Measurements from ENCODE around the gene IRX4.

DNA sequence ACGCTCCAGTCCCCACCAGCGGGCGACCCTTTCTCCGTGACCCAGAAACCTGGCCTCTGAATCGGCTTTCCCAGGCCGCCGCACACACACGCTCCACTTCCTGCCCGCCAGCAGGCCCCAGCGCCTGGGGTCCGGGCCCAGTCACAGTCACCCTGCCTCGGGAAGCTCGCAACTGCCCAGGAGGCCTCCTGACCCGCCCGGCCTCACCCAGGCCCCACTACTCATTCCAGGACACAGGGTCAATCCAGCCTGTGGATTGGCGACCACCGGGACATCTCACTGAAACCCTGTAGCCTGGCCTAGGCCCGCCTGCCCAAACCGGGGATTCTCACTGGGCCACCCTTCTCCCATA lies 2.7 kb upstream of the IRX4 start:
- TF ChIP-seq, protein P1, sequence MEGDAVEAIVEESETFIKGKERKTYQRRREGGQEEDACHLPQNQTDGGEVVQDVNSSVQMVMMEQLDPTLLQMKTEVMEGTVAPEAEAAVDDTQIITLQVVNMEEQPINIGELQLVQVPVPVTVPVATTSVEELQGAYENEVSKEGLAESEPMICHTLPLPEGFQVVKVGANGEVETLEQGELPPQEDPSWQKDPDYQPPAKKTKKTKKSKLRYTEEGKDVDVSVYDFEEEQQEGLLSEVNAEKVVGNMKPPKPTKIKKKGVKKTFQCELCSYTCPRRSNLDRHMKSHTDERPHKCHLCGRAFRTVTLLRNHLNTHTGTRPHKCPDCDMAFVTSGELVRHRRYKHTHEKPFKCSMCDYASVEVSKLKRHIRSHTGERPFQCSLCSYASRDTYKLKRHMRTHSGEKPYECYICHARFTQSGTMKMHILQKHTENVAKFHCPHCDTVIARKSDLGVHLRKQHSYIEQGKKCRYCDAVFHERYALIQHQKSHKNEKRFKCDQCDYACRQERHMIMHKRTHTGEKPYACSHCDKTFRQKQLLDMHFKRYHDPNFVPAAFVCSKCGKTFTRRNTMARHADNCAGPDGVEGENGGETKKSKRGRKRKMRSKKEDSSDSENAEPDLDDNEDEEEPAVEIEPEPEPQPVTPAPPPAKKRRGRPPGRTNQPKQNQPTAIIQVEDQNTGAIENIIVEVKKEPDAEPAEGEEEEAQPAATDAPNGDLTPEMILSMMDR (IDR thresholded peaks at IDR 0.05; ENCODE audit: insufficient read depth, low read depth, low read length) = no peak
- no peak for TF ChIP-seq EZH2 (IDR thresholded peaks at IDR 0.05; ENCODE audit: insufficient read depth, low read length)
